Astrocyte (in vitro differentiated cells and primary cell): ENCODE results near the gene SAMD14. TPM values are rescaled to one million over a fixed set of nuclear protein-coding genes. Genes with fewer than 3 reads are reported as not detected.

Experiments
- DNase-seq: peaks from one replicate; pipeline ENCODE4 v3.0.0-alpha.2; 2010; ENCODE audit warnings: low read depth
- FAIRE-seq: peaks from 2 replicates; lab custom pipeline; 2011; peaks lifted over from hg19 to GRCh38; lab: Jason Lieb, UNC
- H2AFZ ChIP-seq: 2 replicates; pipeline ENCODE4 v1.6.0; 2012; ENCODE audit warnings: low read depth, low read length, inconsistent platforms
- H3K27ac ChIP-seq: 2 replicates; pipeline ENCODE4 v1.5.1; 2011; ENCODE audit warnings: low read depth, low read length, inconsistent platforms
- H3K27me3 ChIP-seq: 2 replicates; pipeline ENCODE4 v1.6.0; 2011; ENCODE audit warnings: low read length, inconsistent platforms; ENCODE audit not compliant: insufficient read depth
- H3K36me3 ChIP-seq: 2 replicates; pipeline ENCODE4 v1.5.1; 2011; ENCODE audit warnings: low read length, inconsistent platforms; ENCODE audit not compliant: insufficient read depth
- H3K4me1 ChIP-seq: 2 replicates; pipeline ENCODE4 v1.5.1; 2011; ENCODE audit warnings: low read length, inconsistent platforms; ENCODE audit not compliant: insufficient read depth
- H3K4me2 ChIP-seq: 2 replicates; pipeline ENCODE4 v1.6.0; 2012; ENCODE audit warnings: low read length, inconsistent platforms
- H3K4me3 ChIP-seq: 2 replicates; pipeline ENCODE4 v1.5.1; 2011; ENCODE audit warnings: low read depth, mild to moderate bottlenecking, low read length, inconsistent platforms; ENCODE audit not compliant: insufficient read depth
- H3K79me2 ChIP-seq: 2 replicates; pipeline ENCODE4 v1.6.0; 2012; ENCODE audit warnings: mild to moderate bottlenecking, low read length, inconsistent platforms; ENCODE audit not compliant: insufficient read depth
- H3K9ac ChIP-seq: 2 replicates; pipeline ENCODE4 v1.6.0; 2012; ENCODE audit warnings: mild to moderate bottlenecking, low read length, inconsistent platforms
- H3K9me3 ChIP-seq: 2 replicates; pipeline ENCODE4 v1.5.1; 2012; ENCODE audit warnings: low read depth, mild to moderate bottlenecking, low read length, inconsistent platforms; ENCODE audit not compliant: insufficient read depth
- H4K20me1 ChIP-seq: 2 replicates; pipeline ENCODE4 v1.6.0; 2012; ENCODE audit warnings: low read length, inconsistent platforms; ENCODE audit not compliant: insufficient read depth
- H3K27ac Mint-ChIP-seq: one replicate; pipeline ENCODE4 v1.8.0; 2021; ENCODE audit warnings: mild to moderate bottlenecking, mixed read lengths; ENCODE audit not compliant: unreplicated experiment
- H3K27me3 Mint-ChIP-seq: one replicate; pipeline ENCODE4 v1.8.0; 2021; ENCODE audit warnings: low read depth, mixed read lengths; ENCODE audit not compliant: unreplicated experiment
- H3K36me3 Mint-ChIP-seq: one replicate; pipeline ENCODE4 v1.8.0; 2021; ENCODE audit warnings: low read depth, mixed read lengths; ENCODE audit not compliant: unreplicated experiment
- H3K4me1 Mint-ChIP-seq: one replicate; pipeline ENCODE4 v1.8.0; 2021; ENCODE audit warnings: low read depth, mixed read lengths; ENCODE audit not compliant: unreplicated experiment
- H3K4me3 Mint-ChIP-seq: one replicate; pipeline ENCODE4 v1.8.0; 2021; ENCODE audit warnings: mild to moderate bottlenecking, moderate library complexity, mixed read lengths; ENCODE audit not compliant: unreplicated experiment
- H3K9me3 Mint-ChIP-seq: one replicate; pipeline ENCODE4 v1.8.0; 2021; ENCODE audit warnings: mild to moderate bottlenecking, mixed read lengths; ENCODE audit not compliant: unreplicated experiment
- CTCF ChIP-seq: IDR thresholded peaks from 2 replicates; pipeline ENCODE4 v1.5.1; 2011; ENCODE audit warnings: low read depth, mild to moderate bottlenecking, inconsistent platforms, low read length, moderate library complexity; ENCODE audit not compliant: insufficient read depth
- EZH2 ChIP-seq: IDR thresholded peaks from 2 replicates; pipeline ENCODE4 v1.6.1; 2012; ENCODE audit warnings: mild to moderate bottlenecking, low read length, inconsistent platforms; ENCODE audit not compliant: insufficient read depth
- total RNA-seq: library from RNA; stranded (reverse); gene quantifications from 2 replicates; pipeline ENCODE4 v1.2.1, GENCODE V29; 2021

SAMD14 gene
- total RNA-seq, 1 donor from 2014 or later = 10.8 TPM

GRCh38 chr17:50143461-50144176, 13.7 kb upstream of the SAMD14 start:
- H3K4me2 ChIP-seq = no peak overlapping the region
- no peak for TF ChIP-seq CTCF
- TF ChIP-seq EZH2 = no peak
- H3K27ac ChIP-seq = no peak overlapping the region
- peaks cover 13% of the 10 kb centered on the region for H3K4me1 Mint-ChIP-seq
- H3K36me3 ChIP-seq = peaks cover 37% of the 10 kb centered on the region
- peaks cover 34% of the 10 kb centered on the region for H3K4me1 ChIP-seq
- H3K9me3 ChIP-seq = no peaks in the 10 kb centered on the region
- no peak for DNase-seq
- no peak overlapping the region for H3K27ac Mint-ChIP-seq
- peaks cover 99% of the 10 kb centered on the region for H4K20me1 ChIP-seq
- no peaks in the 10 kb centered on the region for H3K27me3 ChIP-seq
- H3K36me3 Mint-ChIP-seq = peaks cover 51% of the 10 kb centered on the region
- H3K9me3 Mint-ChIP-seq = no peaks in the 10 kb centered on the region
- no peaks in the 10 kb centered on the region for H3K27me3 Mint-ChIP-seq
- H3K79me2 ChIP-seq = peaks cover 82% of the 10 kb centered on the region
- no peak overlapping the region for H2AFZ ChIP-seq
- H3K4me3 ChIP-seq = no peak overlapping the region
- no peak for FAIRE-seq
- peak overlapping the region; percentile 27 for H3K4me3 Mint-ChIP-seq
- H3K9ac ChIP-seq = no peak overlapping the region

GRCh38 chr17:50141745-50142110, 11.8 kb upstream of the SAMD14 start:
- peaks cover 73% of the 10 kb centered on the region for H3K79me2 ChIP-seq
- no peak overlapping the region for H3K27ac Mint-ChIP-seq

More at GRCh38 chr17:50141745-50142110, 11.8 kb upstream of the SAMD14 start:
- peaks cover 3% of the 10 kb centered on the region for H3K4me1 Mint-ChIP-seq
- Histone ChIP-seq H3K27me3 (no peaks in the 10 kb centered on the region), H4K20me1 (peaks cover 99% of the 10 kb centered on the region), H3K4me3 (no peak overlapping the region), H3K36me3 (peaks cover 48% of the 10 kb centered on the region), H3K9ac (no peak overlapping the region), H3K4me1 (peaks cover 19% of the 10 kb centered on the region), H2AFZ (no peak overlapping the region), H3K27ac (no peak overlapping the region), H3K4me2 (no peak overlapping the region), H3K9me3 (no peaks in the 10 kb centered on the region)
- H3K36me3 Mint-ChIP-seq = peaks cover 59% of the 10 kb centered on the region
- no peak for FAIRE-seq
- no peak for DNase-seq
- no peaks in the 10 kb centered on the region for H3K27me3 Mint-ChIP-seq
- TF ChIP-seq EZH2 (no peak), CTCF (no peak)
- no peak overlapping the region for H3K4me3 Mint-ChIP-seq
- H3K9me3 Mint-ChIP-seq = no peaks in the 10 kb centered on the region
